Fibroblast of gingiva (primary cell): ENCODE results near the gene MORN5.

Experiments
- DNase-seq: peaks from one replicate; pipeline ENCODE4 v3.0.0-alpha.2; 2011; ENCODE audit warnings: low read depth

The MORN5 gene

DNA sequence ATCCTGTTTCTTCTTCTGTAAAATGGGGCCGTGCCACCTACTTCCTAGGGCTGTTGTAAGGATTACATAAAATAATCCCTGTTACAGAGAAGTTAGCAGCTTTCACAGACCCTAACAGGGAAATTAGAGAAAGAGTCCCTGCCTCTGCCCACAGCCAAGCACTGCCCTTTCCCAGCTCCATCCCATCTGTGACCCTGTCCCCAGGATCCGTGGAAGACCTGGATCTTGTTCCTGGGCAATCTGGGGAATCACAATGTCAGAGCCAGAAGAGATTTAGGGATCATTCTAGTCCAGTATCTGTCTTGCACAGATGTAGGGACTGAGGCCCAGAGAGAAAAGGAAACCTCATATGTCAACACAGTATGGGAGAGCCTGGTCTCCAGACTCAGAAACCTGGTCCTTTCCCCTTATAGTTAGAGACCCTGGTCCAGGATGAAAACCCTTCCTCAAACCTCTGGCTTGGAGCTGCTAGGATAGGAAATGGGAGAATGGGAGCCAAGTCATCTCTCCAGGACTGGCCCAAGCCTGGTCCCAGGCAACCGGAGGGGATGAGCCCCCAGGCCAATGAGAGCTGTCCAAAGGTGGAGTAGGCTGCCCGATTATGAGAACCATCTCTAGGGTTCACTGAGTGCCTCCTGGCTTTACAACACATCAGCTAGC is 56.6 kb downstream of the MORN5 start:
- DNase-seq, result no peak

GRCh38 chr9:122216798-122217418 is 57.2 kb downstream of the MORN5 start:
- DNase-seq, result no peak

DNA sequence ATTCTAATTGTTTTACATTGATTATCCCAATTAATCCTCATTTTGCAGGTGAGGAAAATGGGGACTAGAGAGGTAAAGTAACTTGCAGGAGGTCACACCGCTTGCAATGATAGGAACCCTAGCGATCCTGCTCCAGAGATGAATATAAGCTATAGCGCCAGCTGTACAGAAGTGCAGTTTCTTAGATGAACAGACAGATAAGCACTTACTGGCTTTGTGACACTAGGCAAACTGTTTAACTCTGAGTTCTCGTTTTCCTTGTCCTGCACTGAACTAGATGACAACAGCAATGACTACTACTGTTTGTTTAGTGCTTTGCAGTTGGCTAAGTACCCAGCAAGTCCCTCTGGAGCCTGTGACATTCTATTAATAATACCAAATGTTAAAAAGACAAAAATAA is 57.9 kb downstream of the MORN5 start:
- DNase-seq, result no peak

- no peak for DNase-seq
Observed at GRCh38 chr9:122218071-122218934, 58.6 kb downstream of the MORN5 start.

- DNase-seq, result no peak
Observed at GRCh38 chr9:122218935-122219855, 59.5 kb downstream of the MORN5 start.

DNA sequence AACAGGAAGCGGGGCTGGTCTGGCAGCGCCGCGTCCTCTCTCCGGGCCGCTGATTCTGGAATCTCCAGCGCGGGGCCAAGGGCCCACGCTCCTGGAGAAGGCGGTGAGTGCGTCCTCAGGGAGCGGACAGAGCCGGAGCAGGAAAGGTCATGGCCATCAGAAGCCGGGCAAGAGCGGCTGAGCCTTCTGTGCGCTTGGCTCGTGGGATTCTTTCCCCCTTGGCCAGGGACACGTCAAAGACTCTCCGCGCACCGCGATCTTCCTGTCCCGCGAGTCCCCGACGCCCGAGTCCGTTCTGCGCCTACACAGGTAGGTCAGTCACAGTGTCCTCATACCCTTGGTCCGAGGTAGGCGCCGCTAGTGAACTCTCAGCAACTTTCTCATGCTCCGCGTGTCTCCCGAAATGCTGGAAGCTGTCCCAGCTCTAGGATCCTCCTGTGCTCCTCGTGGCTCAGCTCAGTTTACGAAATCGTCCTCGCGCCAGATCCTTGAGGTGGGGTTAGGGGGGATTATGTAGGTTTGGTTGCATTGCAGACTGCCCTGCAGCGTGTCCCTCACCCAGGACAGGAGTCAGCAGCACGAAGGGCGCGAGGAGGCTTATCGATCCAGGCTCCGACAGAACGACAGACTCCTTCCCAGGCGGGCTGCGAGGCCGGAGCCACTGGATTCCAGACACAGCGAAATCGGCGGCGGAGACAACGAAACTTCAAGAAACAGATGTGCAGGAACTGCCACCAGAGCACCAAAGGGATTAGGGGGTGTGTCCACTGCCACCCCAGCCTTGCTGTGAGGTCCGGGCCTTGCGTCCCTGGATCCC is 60.4 kb downstream of the MORN5 start:
- DNase-seq, result no peak

DNA sequence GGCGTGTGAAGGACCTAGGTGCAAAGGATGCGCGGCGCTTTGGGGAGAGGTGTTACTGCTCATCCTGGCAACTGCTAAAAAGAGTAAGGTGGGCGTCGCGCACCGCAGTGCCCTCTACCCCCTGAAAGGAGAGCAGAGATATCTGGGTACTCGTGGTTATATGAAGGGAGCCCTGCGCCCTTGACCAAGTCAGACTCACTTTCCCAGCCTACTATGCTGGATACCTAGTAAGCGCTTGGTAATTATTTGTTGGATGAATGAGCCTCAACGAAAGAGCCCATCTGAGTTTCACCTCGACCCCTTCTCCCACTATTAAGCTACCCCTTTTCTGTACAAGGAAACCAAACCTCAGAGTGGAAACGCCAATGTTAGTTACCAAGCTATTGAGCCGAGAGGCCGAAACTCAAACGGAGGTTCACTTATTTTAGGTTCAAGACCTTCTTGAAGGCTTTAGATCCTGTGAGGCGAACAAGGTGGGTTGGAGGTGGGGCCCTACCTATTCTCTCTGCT is 61.0 kb downstream of the MORN5 start:
- DNase-seq, result no peak

DNA sequence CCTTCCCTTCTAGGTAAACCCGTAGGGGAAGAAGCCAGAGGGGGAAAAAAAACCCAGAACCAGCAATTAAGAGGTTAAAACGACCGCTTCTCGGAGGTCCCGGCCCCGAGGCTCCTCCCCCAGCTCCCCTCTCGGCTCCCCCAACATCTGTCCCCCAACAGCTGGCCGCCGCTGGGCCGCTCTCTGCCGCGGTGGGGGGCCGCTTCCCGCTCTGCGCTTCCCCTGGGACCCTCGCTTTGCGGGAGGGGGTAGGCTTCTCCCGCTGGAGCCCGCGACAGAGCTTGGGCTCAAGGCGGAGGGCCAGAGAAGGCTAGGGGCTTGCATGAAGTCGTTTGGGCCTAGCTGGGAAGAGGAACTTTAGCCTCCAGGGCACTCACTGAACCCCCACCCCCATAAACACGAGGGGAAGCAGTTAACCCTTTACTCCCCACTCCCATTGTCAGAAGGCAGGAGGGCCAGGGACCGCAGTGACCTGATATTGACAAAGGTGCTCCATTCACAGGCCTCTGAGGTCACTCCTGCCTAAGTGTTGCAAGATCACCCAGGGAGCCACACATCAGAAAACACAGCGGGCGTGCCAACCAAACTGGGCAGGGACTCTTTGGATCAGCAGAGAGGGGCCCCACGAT is 61.6 kb downstream of the MORN5 start:
- no peak for DNase-seq

GRCh38 chr9:122222791-122223190 is 63.1 kb downstream of the MORN5 start:
- DNase-seq, result no peak

- no peak for DNase-seq
Observed at GRCh38 chr9:122223435-122223834, 63.7 kb downstream of the MORN5 start.

DNA sequence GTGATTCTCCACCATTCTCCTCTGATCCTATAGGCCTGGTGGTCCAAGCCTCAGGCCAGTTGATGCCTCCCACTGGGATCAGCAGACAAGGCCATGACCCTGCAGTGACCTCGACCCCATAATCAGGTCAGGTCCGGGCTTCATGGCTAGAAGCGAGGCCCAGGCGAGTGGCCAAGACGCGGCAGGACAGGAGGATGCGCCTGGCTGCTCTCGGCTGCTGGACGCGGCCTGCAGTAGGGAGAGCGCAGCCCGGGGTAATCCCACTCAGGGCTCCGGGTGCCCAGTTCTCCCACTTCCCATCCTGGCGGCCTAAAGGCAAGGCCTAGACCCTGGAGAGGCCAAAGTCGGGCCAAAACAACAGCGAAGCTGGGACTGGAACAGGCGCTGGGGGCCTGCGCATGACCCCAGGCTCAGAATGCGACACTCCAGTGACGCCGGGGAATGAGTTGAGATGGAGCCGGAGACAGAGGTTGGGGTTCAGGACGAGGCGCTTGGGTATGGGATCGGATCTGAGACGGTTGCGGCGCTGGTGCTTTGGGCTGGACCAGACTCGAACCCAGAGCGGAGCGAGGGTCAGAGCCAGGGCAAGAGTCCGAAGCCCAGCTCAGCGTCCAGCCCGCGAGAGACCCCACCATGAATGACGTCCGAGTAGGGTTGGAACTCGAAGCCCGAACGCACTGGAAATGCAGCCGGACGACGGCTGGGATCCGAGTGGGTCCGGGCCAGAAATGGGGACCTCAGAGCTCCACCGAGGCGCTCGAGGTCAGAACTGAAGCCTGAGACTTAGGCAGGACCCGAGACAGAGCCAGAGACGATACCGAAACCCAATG is 65.8 kb downstream of the MORN5 start:
- DNase-seq, result no peak

GRCh38 chr9:122226142-122226757 is 66.5 kb downstream of the MORN5 start:
- DNase-seq, result no peak

DNA sequence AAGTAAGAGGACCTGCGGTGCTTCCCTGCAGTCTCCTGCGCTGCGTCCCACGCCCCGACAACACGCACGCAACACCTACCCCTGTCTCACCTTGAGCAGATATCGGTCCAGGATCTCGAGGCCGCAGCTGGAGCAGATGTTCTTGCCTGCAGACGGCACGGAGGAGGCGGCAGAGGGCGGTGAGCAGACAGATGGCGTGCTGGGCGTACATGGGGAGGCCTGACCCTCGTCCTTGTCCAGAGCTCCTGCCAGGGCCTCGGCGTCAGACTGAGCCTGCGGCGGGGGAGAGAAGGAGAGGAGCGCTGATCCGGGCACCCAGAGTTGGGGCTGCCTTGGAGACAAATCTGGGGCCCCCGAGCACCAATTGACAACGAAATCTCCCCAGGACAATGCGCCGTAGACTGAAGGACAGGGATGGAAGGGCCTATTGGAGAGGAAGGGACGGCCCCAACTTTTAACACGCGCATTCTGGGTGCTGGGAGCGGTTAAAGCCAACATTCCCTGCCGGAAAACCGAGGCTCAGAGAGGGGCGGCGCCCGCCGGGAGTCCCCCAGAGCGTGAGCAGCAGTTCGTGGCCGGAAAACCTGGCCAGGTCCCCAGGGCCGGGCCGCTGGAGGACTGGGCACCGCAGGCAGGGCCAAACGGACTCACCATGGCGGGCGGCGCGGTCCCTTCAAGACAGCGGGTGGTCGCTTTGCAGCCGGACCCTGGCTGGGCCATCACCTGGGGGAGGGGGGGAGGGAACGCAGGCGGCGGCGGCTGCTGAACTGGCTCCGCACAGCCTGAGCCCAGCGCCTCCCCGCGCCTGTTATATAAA is 67.3 kb downstream of the MORN5 start:
- no peak for DNase-seq

GRCh38 chr9:122227575-122227900 is 67.8 kb downstream of the MORN5 start:
- no peak for DNase-seq

GRCh38 chr9:122228191-122228567 is 68.5 kb downstream of the MORN5 start:
- DNase-seq, result no peak

GRCh38 chr9:122228568-122229484 is 69.1 kb downstream of the MORN5 start, which contains the start of gene LHX6:
TSS of gene LHX6 (minus strand) at chr9:122228957. CDS start at chr9:122228740, 217 bp downstream.
- DNase-seq, result no peak

DNA sequence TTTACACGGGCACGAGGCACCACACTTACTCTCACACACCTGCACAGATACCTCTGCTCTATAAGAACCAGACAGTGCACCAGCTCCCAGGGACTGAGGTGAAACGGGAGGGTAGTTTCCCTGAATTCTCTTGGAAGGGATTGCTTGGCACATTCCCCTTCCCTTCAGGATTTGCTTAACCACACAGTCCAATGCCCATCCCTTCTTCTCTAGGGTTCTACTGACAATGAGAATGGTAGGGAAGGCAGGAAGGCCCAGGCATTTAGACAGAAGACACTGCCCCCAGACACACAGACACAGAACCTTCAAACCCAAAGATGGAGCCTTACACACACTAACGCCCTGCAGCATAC is 69.8 kb downstream of the MORN5 start:
- DNase-seq, result no peak
